HUES64 (cell line): ENCODE measurements around the gene PRC1.
A peak's percentile ranks its signal among the peaks of the same experiment; 100 is the strongest.
"Not testable (repeated sequence)": the region's sequence is repeated elsewhere in the genome, so short reads cannot be mapped to it uniquely, and the experiment has no call there.

Source experiments
- H3K27ac ChIP-seq: 2 replicates; pipeline ENCODE4 v1.7.0; 2013; ENCODE audit warnings: low read depth, low read length, inconsistent platforms
- H3K27me3 ChIP-seq: 2 replicates; pipeline ENCODE4 v1.6.1; 2013; ENCODE audit warnings: mild to moderate bottlenecking, low read length; ENCODE audit not compliant: insufficient read depth
- H3K36me3 ChIP-seq: 2 replicates; pipeline ENCODE4 v1.6.1; 2013; ENCODE audit warnings: mild to moderate bottlenecking, low read length; ENCODE audit not compliant: insufficient read depth
- H3K4me1 ChIP-seq: 2 replicates; pipeline ENCODE4 v1.6.1; 2013; ENCODE audit warnings: mild to moderate bottlenecking, low read length, moderate library complexity; ENCODE audit not compliant: insufficient read depth
- H3K4me3 ChIP-seq: 2 replicates; pipeline ENCODE4 v1.5.1; 2013; ENCODE audit warnings: mild to moderate bottlenecking, low read length, moderate library complexity
- H3K9ac ChIP-seq: 2 replicates; pipeline ENCODE4 v1.6.1; 2013; ENCODE audit warnings: mild to moderate bottlenecking, low read depth, low read length
- H3K9me3 ChIP-seq: 2 replicates; pipeline ENCODE4 v1.6.1; 2013; ENCODE audit warnings: low read depth, low read length; ENCODE audit not compliant: insufficient read depth
- WGBS: fragments of 150-250, 120-280 bp; methylation state at CpG from one replicate; pipeline ENCODE4 v1.1.7; 2013; ENCODE audit warnings: missing lambda C conversion rate; 5-methylcytosine and 5-hydroxymethylcytosine counted together

PRC1 gene

DNA sequence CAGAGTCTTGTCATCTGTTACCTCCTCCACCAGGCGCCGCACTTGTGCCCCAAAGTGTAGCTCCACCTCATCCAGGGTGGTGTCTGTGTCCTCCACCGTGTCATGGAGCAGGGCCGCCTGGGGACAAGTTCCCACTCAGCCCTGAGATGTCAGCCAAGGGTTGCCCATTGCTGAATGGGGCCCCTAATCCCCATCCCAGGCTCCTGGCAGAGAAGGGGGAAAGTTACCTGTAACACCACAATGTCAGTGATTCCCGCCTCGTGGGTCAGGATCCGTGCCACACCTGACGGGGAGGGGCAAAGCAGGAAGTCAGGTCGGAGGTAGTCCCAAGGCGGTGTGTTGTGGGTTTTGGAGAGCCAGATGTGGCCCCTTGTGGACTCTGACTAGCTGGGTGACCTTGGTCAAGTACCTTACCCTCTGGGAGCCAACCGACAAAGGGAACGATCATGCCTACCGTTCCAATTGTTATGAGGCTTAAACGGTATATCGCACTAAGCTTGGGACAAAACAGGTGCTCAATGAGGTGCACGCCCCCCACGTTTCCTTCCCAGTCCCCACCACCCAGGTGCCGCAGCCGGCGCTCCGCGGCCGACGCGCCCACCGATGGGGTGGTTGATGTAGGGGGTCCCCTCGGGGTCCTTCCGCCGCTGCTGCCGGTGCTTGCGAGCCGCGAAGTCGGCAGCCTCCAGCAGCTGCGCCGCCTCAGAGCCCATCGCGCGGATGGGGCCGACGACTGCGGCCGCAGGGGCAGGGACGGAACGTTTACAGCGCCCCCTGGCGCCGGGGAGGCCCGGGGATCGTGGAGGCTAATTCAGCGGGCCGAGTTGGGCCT, 62.3 kb downstream of the PRC1 start, which contains the start of gene HDDC3:
Gene HDDC3 (minus strand): TSS at position 722 of the 832 bp plus-strand sequence. CDS start 9 bp downstream, at position 713.
- no peaks in the 10 kb centered on the region for H3K9me3 ChIP-seq
- peaks cover 8% of the 10 kb centered on the region for H3K36me3 ChIP-seq
- H3K4me3 ChIP-seq: peak within 1 kb of the TSS; percentile 75
- H3K27ac ChIP-seq: 0 out of 2 replicates have a peak within 1 kb of the TSS, but pooled peaks have one; percentile 16
- WGBS: under 1% methylated on average over 52 of the region's 52 CpGs
- peak within 1 kb of the TSS; percentile 64 for H3K9ac ChIP-seq
- H3K27me3 ChIP-seq: peaks cover 15% of the 10 kb centered on the region
- H3K4me1 ChIP-seq: no peaks in the 10 kb centered on the region; the same call in 1 of the 2 replicates

- no peak overlapping the region for H3K27ac ChIP-seq
- H3K4me1 ChIP-seq: no peaks in the 10 kb centered on the region; the same call in 1 of the 2 replicates
- no peak overlapping the region for H3K9ac ChIP-seq
- WGBS: 43% methylated on average over 6 of the region's 6 CpGs
- H3K4me3 ChIP-seq: peak overlapping the region; percentile 75
- no peaks in the 10 kb centered on the region for H3K9me3 ChIP-seq
- peaks cover 15% of the 10 kb centered on the region for H3K27me3 ChIP-seq
- H3K36me3 ChIP-seq: peaks cover 3% of the 10 kb centered on the region
Observed at GRCh38 chr15:90931575-90931827, 62.8 kb downstream of the PRC1 start.

DNA sequence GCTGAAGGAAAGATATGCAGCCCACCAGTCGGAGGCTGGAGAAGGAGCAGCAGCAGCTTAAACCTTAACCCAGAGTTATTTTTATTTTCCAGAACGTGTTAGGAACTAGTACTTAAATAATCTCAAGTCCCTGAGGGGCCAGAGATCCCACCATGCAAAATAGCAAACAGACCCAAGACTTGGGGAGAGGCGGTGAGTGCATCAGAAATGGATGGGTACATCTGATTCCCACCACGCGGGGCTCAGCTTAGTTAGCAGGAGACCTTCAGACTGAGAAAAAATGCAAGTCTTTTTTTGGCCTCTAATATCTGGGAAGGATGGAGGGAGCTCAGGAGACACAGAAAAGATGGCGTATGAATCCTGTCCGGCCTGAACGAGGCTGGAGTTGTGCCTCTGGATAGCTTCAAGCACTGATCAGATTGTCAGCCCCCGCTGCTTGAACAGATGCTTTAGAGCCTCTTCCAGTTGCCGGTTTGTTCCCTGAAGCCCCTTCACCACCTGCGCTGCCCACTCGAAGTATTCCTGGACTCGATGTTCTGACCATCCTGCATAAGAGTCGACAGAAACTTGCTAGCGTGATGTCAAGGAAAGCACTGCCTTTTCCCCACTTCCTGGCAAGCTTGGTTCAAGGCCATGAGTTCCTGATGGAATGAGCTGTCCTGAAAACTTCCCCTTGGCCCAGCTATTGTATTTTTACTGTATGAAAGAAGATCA, 63.3 kb downstream of the PRC1 start:
- Histone ChIP-seq H3K4me1 (no peaks in the 10 kb centered on the region; the same call in 1 of the 2 replicates), H3K27ac (no peak overlapping the region)
- WGBS: 94% methylated on average over 15 of the region's 15 CpGs

DNA sequence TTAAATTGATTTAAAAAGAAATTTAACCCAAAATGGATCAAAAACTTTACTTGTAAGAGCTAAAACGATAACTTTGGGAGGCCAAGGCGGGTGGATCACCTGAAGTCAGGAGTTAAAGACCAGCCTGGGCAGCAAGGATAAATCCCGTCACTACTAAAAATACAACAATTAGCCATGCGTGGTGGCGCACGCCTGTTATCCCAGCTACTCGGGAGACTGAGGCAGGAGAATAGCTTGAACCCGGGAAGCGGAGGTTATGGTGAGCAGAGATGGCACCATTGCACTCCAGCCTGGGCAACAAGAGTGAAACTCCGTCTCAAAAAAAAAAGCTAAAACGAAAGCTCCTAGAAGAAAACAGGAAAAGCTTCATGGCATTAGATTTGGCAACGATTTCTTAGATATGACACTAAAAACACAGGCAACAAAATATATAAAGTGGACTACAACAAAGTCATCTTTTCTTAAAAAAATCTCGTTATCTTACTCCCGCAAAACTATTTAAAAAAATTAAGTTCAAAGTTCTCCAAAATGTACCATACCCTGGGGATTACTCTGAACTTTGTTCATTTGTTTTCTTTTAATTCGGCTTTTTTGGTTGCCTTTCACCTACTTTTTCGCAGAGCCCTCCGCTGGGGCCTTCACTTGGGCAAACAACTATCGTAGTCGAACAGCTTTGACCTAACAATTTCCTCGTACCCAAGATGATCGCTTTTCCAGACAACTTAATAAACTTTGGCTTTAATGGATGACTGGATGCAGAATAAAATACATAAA, 64.9 kb downstream of the PRC1 start:
- WGBS: 96% methylated on average over 21 of the region's 21 CpGs
- H3K4me3 ChIP-seq: no peak overlapping the region
- H3K27me3 ChIP-seq: peaks cover 15% of the 10 kb centered on the region
- H3K36me3 ChIP-seq: no peaks in the 10 kb centered on the region
- H3K4me1 ChIP-seq: no peaks in the 10 kb centered on the region; the same call in 1 of the 2 replicates
- no peaks in the 10 kb centered on the region for H3K9me3 ChIP-seq
- H3K27ac ChIP-seq: no peak overlapping the region
- H3K9ac ChIP-seq: no peak overlapping the region

More for the DNA sequence above, 63.3 kb downstream of the PRC1 start:
- H3K9ac ChIP-seq: no peak overlapping the region
- H3K4me3 ChIP-seq: peak overlapping the region; percentile 75; the same call in 1 of the 2 replicates
- H3K27me3 ChIP-seq: peaks cover 15% of the 10 kb centered on the region
- no peaks in the 10 kb centered on the region for H3K36me3 ChIP-seq
- no peaks in the 10 kb centered on the region for H3K9me3 ChIP-seq

DNA sequence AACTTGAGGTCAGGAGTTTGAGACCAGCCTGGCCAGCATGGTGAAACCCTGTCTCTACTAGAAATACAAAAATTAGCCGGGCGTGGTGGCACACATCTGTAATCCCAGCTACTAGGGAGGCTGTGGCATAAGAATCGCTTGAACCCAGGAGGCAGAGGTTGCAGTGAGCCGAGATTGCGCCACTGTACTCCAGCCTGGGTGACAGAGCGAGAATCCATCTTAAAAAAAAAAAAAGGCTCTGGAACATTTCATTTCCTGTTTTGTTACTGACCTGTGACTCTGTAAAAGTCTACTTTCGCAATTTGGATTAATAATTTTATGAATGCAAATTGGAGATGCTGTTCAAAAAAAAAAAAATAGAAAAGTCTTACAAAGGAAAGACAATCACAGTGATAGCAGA, 66.2 kb downstream of the PRC1 start:
- H3K4me3 ChIP-seq, H3K9me3 ChIP-seq, H3K27ac ChIP-seq, H3K9ac ChIP-seq, H3K4me1 ChIP-seq, H3K36me3 ChIP-seq, H3K27me3 ChIP-seq: not testable (repeated sequence)
- WGBS: 96% methylated on average over 7 of the region's 7 CpGs

- not testable (repeated sequence) for H3K9ac ChIP-seq, H3K4me1 ChIP-seq, H3K36me3 ChIP-seq, H3K9me3 ChIP-seq, H3K27ac ChIP-seq, H3K27me3 ChIP-seq, H3K4me3 ChIP-seq
- WGBS: 96% methylated on average over 10 of the region's 10 CpGs
Observed at GRCh38 chr15:90926766-90927165, 67.6 kb downstream of the PRC1 start.

DNA sequence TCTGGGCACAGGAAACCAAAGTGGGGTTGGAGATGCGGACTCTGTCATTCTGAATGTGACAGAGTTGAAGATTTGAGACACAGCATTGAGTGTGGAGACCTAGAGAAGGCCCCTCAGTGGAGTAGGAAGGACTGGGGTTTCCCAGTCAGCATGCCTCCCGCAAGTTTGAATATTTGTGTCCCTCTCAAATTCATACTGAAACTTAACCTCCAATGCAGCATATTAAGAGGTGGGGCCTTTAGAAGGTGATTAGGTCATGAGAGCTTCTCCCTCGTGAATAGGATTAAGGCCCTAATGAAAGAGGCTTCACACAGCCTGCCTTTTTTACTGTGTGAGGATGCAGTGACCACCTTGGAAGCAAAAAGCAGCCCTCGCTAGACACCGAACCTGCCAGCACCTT, 70.0 kb downstream of the PRC1 start:
- WGBS: 89% methylated on average over 4 of the region's 5 CpGs
- H3K27me3 ChIP-seq: no peaks in the 10 kb centered on the region
- no peak overlapping the region for H3K27ac ChIP-seq
- no peak overlapping the region for H3K4me3 ChIP-seq
- H3K36me3 ChIP-seq: peaks cover 13% of the 10 kb centered on the region; the same call in 1 of the 2 replicates
- H3K9ac ChIP-seq: no peak overlapping the region
- H3K9me3 ChIP-seq: no peaks in the 10 kb centered on the region
- H3K4me1 ChIP-seq: peaks cover 2% of the 10 kb centered on the region; the same call in 1 of the 2 replicates

DNA sequence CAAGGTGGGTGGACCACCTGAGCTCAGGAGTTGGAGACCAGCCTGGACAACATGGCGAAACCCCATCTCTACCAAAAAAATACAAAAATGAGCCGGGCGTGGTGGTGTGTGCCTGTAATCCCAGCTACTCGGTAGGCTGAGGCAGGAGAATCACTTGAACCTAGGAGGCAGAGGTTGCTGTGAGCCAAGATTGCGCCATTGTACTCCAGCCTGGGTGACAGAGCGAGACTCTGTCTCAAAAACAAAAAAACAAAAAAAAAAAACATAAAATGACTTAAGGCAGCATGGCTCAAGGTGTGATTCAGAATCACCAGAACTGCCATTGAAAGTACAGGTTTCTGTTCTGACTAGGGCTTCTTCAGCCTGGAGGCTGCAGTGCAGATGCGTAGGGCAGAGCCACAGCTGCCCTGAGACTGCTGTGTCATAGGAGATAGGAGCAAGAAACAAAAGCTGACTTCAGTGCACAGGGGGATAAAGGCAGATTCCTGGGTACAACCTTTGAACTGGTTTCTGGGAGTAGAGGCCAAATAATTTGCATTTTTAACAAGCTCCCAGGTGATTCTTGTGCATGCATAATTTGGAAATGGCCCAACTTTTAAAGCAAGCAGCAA, 71.5 kb downstream of the PRC1 start:
- H3K27ac ChIP-seq, H3K4me1 ChIP-seq, H3K9me3 ChIP-seq, H3K27me3 ChIP-seq, H3K4me3 ChIP-seq, H3K9ac ChIP-seq: not testable (repeated sequence)
- 92% methylated on average over 7 of the region's 7 CpGs for WGBS
- peaks cover 16% of the 10 kb centered on the region; the same call in 1 of the 2 replicates for H3K36me3 ChIP-seq

GRCh38 chr15:90921887-90922286, 72.4 kb downstream of the PRC1 start:
- H3K4me3 ChIP-seq: no peak overlapping the region
- WGBS: 96% methylated on average over 4 of the region's 4 CpGs
- peaks cover 2% of the 10 kb centered on the region; the same call in 1 of the 2 replicates for H3K4me1 ChIP-seq
- H3K27ac ChIP-seq: no peak overlapping the region
- H3K9me3 ChIP-seq: no peaks in the 10 kb centered on the region
- no peaks in the 10 kb centered on the region for H3K27me3 ChIP-seq
- no peak overlapping the region for H3K9ac ChIP-seq
- peaks cover 16% of the 10 kb centered on the region; the same call in 1 of the 2 replicates for H3K36me3 ChIP-seq

- H3K36me3 ChIP-seq: peaks cover 16% of the 10 kb centered on the region; the same call in 1 of the 2 replicates
- no peak overlapping the region for H3K4me3 ChIP-seq
- 92% methylated on average over 6 of the region's 6 CpGs for WGBS
- H3K27ac ChIP-seq: no peak overlapping the region
- no peaks in the 10 kb centered on the region for H3K27me3 ChIP-seq
- no peaks in the 10 kb centered on the region for H3K9me3 ChIP-seq
- H3K9ac ChIP-seq: no peak overlapping the region
- H3K4me1 ChIP-seq: peaks cover 2% of the 10 kb centered on the region; the same call in 1 of the 2 replicates
Observed at GRCh38 chr15:90918835-90919234, 75.5 kb downstream of the PRC1 start.
